Right renal pelvis (tissue), 4 donors: ENCODE results near the gene ERCC6L2. TPM values are rescaled to one million over a fixed set of nuclear protein-coding genes. Genes with fewer than 3 reads are reported as not detected.

Source experiments
- DNase-seq, 4 donors: peaks; one replicate each; pipeline ENCODE4 v3.0.0-alpha.2; 2013; ENCODE audit warnings: low read depth in 4 of 4, low spot score in 3 of 4, missing footprints in 1 of 4
- polyA plus RNA-seq, 4 donors: library from polyadenylated mRNA; unstranded; fragments of 120-200 nt; gene quantifications; one replicate each; pipeline ENCODE4 v1.2.1, GENCODE V29; 2013; ENCODE audit not compliant: insufficient read length in 4 of 4

Gene ERCC6L2
- polyA plus RNA-seq = 10 to 100 TPM; 40.6 to 49.9 (median 44.8) TPM

GRCh38 chr9:95875305-95876137 lies at the start of gene ERCC6L2:
ERCC6L2 (plus strand) TSS chr9:95875691; CDS start chr9:95876039, 348 bp downstream.
- peak; percentile 97 to 100 (median 99) for DNase-seq

- DNase-seq = no peak
Measured at GRCh38 chr9:95826183-95826838, 49.2 kb upstream of the ERCC6L2 start.

- DNase-seq = no peak
Measured at GRCh38 chr9:95830768-95831167, 44.7 kb upstream of the ERCC6L2 start.

- DNase-seq = no peak
Measured at GRCh38 chr9:95831810-95832209, 43.7 kb upstream of the ERCC6L2 start.

GRCh38 chr9:95833546-95834178 lies 41.8 kb upstream of the ERCC6L2 start:
- DNase-seq = no peak

GRCh38 chr9:95834281-95834907 lies 41.1 kb upstream of the ERCC6L2 start:
- DNase-seq = no peak

- no peak for DNase-seq
Measured at GRCh38 chr9:95835393-95835792, 40.1 kb upstream of the ERCC6L2 start.

- no peak for DNase-seq
Measured at GRCh38 chr9:95836072-95836471, 39.4 kb upstream of the ERCC6L2 start.

GRCh38 chr9:95839012-95839411 lies 36.5 kb upstream of the ERCC6L2 start:
- DNase-seq = no peak

GRCh38 chr9:95840074-95840473 lies 35.4 kb upstream of the ERCC6L2 start:
- no peak for DNase-seq

- no peak for DNase-seq
Measured at GRCh38 chr9:95841377-95841776, 34.1 kb upstream of the ERCC6L2 start.

- no peak for DNase-seq
Measured at GRCh38 chr9:95845751-95846150, 29.7 kb upstream of the ERCC6L2 start.

GRCh38 chr9:95848764-95849163 lies 26.7 kb upstream of the ERCC6L2 start:
- no peak for DNase-seq

GRCh38 chr9:95852059-95853032 lies 23.1 kb upstream of the ERCC6L2 start:
- DNase-seq = no peak

- DNase-seq = no peak
Measured at GRCh38 chr9:95854386-95855020, 21.0 kb upstream of the ERCC6L2 start.

- no peak for DNase-seq
Measured at GRCh38 chr9:95855961-95856360, 19.5 kb upstream of the ERCC6L2 start.

GRCh38 chr9:95857124-95857523 lies 18.4 kb upstream of the ERCC6L2 start:
- DNase-seq = no peak

GRCh38 chr9:95857896-95858295 lies 17.6 kb upstream of the ERCC6L2 start:
- DNase-seq = no peak

GRCh38 chr9:95862343-95862742 lies 13.1 kb upstream of the ERCC6L2 start:
- DNase-seq = no peak
